Measurements from ENCODE around the gene ARNT2.

Gene ARNT2

GRCh38 chr15:80525853-80526252 is 121.7 kb downstream of the ARNT2 start:
- DNase-seq = no peak

- DNase-seq = no peak
Measured at GRCh38 chr15:80526556-80527340, 122.6 kb downstream of the ARNT2 start.

GRCh38 chr15:80527406-80527805 is 123.2 kb downstream of the ARNT2 start:
- no peak for DNase-seq

GRCh38 chr15:80527961-80528360 is 123.8 kb downstream of the ARNT2 start:
- DNase-seq = no peak

- no peak for DNase-seq
Measured at GRCh38 chr15:80530737-80531365, 126.7 kb downstream of the ARNT2 start.

- no peak for DNase-seq
Measured at GRCh38 chr15:80531388-80531787, 127.2 kb downstream of the ARNT2 start.

- no peak for DNase-seq
Measured at GRCh38 chr15:80531796-80532195, 127.6 kb downstream of the ARNT2 start.

- no peak for DNase-seq
Measured at GRCh38 chr15:80533790-80534333, 129.7 kb downstream of the ARNT2 start.

GRCh38 chr15:80536231-80536630 is 132.0 kb downstream of the ARNT2 start:
- DNase-seq = peak; percentile 79

- no peak for DNase-seq
Measured at GRCh38 chr15:80536716-80537115, 132.5 kb downstream of the ARNT2 start.

GRCh38 chr15:80545078-80545477 is 140.9 kb downstream of the ARNT2 start:
- DNase-seq = no peak

- no peak for DNase-seq
Measured at GRCh38 chr15:80547264-80547663, 143.1 kb downstream of the ARNT2 start.

- DNase-seq = no peak
Measured at GRCh38 chr15:80549191-80549590, 145.0 kb downstream of the ARNT2 start.

GRCh38 chr15:80549654-80550053 is 145.5 kb downstream of the ARNT2 start:
- DNase-seq = no peak

- DNase-seq = no peak
Measured at GRCh38 chr15:80550219-80550907, 146.2 kb downstream of the ARNT2 start.

- DNase-seq = no peak
Measured at GRCh38 chr15:80550908-80551260, 146.7 kb downstream of the ARNT2 start.

GRCh38 chr15:80551348-80551747 is 147.2 kb downstream of the ARNT2 start:
- no peak for DNase-seq

- DNase-seq = no peak
Measured at GRCh38 chr15:80554560-80554959, 150.4 kb downstream of the ARNT2 start.

- DNase-seq = peak; percentile 1
Measured at GRCh38 chr15:80556694-80557367, 152.6 kb downstream of the ARNT2 start.

GRCh38 chr15:80557441-80558234 is 153.5 kb downstream of the ARNT2 start:
- DNase-seq = no peak

GRCh38 chr15:80558631-80559319 is 154.6 kb downstream of the ARNT2 start:
- DNase-seq = no peak

- no peak for DNase-seq
Measured at GRCh38 chr15:80559320-80559693, 155.1 kb downstream of the ARNT2 start.

Measured in NCI-H345 (cell line).